Activated CD4-positive, alpha-beta T cell treated with anti-CD3 and anti-CD28 coated beads, Interleukin-2, amount 50 U/mL, for 1 hour (primary cell): ENCODE results near the gene C16orf89.

Source experiments
- DNase-seq: peaks from one replicate; pipeline ENCODE4 v3.0.0-alpha.2; 2020

Gene C16orf89

GRCh38 chr16:5002699-5003143 lies 63.0 kb downstream of the C16orf89 start:
- no peak for DNase-seq

- no peak for DNase-seq
These were observed 63.8 kb downstream of the C16orf89 start for GRCh38 chr16:5001986-5002385.

- DNase-seq = no peak
These were observed 64.2 kb downstream of the C16orf89 start for GRCh38 chr16:5001571-5001970.

GRCh38 chr16:5000573-5001001 lies 65.2 kb downstream of the C16orf89 start:
- no peak for DNase-seq

GRCh38 chr16:4994719-4995434 lies 70.9 kb downstream of the C16orf89 start:
- no peak for DNase-seq
